OCI-LY1 (cell line): ENCODE data around the gene CYYR1.

Source experiments
- EZH2 ChIP-seq: fragments of 200-600 bp; sonication (generic), shearing (Covaris generic); IDR thresholded peaks from 2 replicates; pipeline ENCODE4 v1.8.0; 2017; ENCODE audit warnings: borderline replicate concordance, mixed run types, mild to moderate bottlenecking, antibody characterized with exemption, low read length, moderate library complexity, mixed read lengths
- TF ChIP-seq, protein P1 (sequence below): fragments of 200-600 bp; sonication (generic), shearing (Covaris generic); IDR thresholded peaks from 2 replicates; pipeline ENCODE4 v1.5.1; 2017; ENCODE audit warnings: mild to moderate bottlenecking, antibody characterized with exemption, low read length, moderate library complexity, mixed read lengths

DNA sequence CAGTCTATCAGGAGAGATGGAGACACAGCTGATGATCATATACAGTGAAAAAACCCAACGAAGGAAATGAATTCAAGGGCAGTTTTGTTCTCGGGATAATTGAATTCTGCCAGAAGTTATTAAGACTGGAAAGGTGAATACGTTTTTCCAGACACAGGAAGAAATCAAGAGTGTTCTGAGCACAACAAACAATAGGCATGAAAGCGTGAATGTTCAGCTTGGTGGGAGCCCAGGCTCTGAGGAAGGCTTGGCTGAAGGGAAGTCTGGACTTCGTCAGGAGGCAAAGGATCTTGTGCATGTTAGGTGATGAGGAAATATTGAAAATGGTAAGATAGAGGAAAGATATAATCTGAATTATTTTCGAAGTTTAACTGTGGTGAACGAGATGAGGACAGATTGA is 50.4 kb downstream of the CYYR1 start:
- no peak for TF ChIP-seq EZH2
- TF ChIP-seq, protein P1, sequence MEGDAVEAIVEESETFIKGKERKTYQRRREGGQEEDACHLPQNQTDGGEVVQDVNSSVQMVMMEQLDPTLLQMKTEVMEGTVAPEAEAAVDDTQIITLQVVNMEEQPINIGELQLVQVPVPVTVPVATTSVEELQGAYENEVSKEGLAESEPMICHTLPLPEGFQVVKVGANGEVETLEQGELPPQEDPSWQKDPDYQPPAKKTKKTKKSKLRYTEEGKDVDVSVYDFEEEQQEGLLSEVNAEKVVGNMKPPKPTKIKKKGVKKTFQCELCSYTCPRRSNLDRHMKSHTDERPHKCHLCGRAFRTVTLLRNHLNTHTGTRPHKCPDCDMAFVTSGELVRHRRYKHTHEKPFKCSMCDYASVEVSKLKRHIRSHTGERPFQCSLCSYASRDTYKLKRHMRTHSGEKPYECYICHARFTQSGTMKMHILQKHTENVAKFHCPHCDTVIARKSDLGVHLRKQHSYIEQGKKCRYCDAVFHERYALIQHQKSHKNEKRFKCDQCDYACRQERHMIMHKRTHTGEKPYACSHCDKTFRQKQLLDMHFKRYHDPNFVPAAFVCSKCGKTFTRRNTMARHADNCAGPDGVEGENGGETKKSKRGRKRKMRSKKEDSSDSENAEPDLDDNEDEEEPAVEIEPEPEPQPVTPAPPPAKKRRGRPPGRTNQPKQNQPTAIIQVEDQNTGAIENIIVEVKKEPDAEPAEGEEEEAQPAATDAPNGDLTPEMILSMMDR, result no peak
